ENCODE data around the gene DHX35. TPM values are rescaled to one million over a fixed set of nuclear protein-coding genes. Genes with fewer than 3 reads are reported as not detected.

The DHX35 gene
- polyA plus RNA-seq, 3 donors, result 1.6 to 11.2 (median 2.7) TPM

GRCh38 chr20:38982291-38982690, 20.1 kb downstream of the DHX35 start:
- peak overlapping the region in 1 of 7 donors; percentile 51 for H3K27ac Mint-ChIP-seq

GRCh38 chr20:38985060-38985459, 22.9 kb downstream of the DHX35 start:
- Mint-ChIP-seq H3K4me1 (peaks cover 9% of the 10 kb centered on the region), H3K27me3 (ENCODE audit: low read depth in 3 of 3) (no peaks in the 10 kb centered on the region), H3K4me3 (no peak overlapping the region), H3K36me3 (peaks cover 56 to 72% of the 10 kb centered on the region in 2 donors), H3K27ac (peak overlapping the region in 1 of 7 donors; percentile 36), H3K9me3 (no peaks in the 10 kb centered on the region)
- no peak overlapping the region for H2AFZ ChIP-seq (ENCODE audit: insufficient read depth, low read depth, low read length, poor library complexity, severe bottlenecking)
- no peaks in the 10 kb centered on the region for H3K79me2 ChIP-seq (ENCODE audit: insufficient read depth, low read length)
- no peaks in the 10 kb centered on the region for H3K4me1 ChIP-seq (ENCODE audit: control insufficient read depth in 1 of 2, insufficient read depth in 2 of 2, low read length in 2 of 2)
- TF ChIP-seq CTCF (IDR thresholded peaks at IDR 0.05), result no peak
- H3K9ac ChIP-seq (ENCODE audit: insufficient read depth, low read length, poor library complexity, severe bottlenecking), result no peak overlapping the region
- H4K20me1 ChIP-seq (ENCODE audit: insufficient read depth, low read length), result peaks cover 4% of the 10 kb centered on the region
- intact Hi-C loops (cut with micrococcal nuclease), result no loop called here
- WGBS (ENCODE audit: insufficient coverage), result 100% methylated on average over 1 of the region's 4 CpGs
- no peak for DNase-seq
- no peak overlapping the region for H3K4me3 ChIP-seq (replicated peaks in 1 of 3; ENCODE audit: low read depth in 2 of 3, low read length in 3 of 3)
- H3K36me3 ChIP-seq (replicated peaks in 1 of 2; ENCODE audit: control insufficient read depth in 1 of 2, insufficient read depth in 2 of 2, low read length in 2 of 2), result peaks cover 37 to 85% of the 10 kb centered on the region in 2 donors
- H3K9me3 ChIP-seq (replicated peaks in 1 of 2; ENCODE audit: control insufficient read depth in 1 of 2, insufficient read depth in 1 of 2, low read length in 2 of 2), result no peaks in the 10 kb centered on the region
- H3K4me2 ChIP-seq (replicated peaks; ENCODE audit: extremely low read depth, low read length, poor library complexity, severe bottlenecking), result no peak overlapping the region
- H3K27me3 ChIP-seq (ENCODE audit: control insufficient read depth in 2 of 2, insufficient read depth in 2 of 2, low read length in 2 of 2), result no peaks in the 10 kb centered on the region
- no peak overlapping the region for H3K27ac ChIP-seq (ENCODE audit: low read depth in 1 of 2, low read length in 2 of 2)

More at GRCh38 chr20:38982291-38982690, 20.1 kb downstream of the DHX35 start:
- no peak for TF ChIP-seq CTCF (IDR thresholded peaks at IDR 0.05)
- Mint-ChIP-seq H3K9me3 (no peaks in the 10 kb centered on the region), H3K4me3 (no peak overlapping the region), H3K4me1 (peaks cover 9% of the 10 kb centered on the region), H3K27me3 (ENCODE audit: low read depth in 3 of 3) (no peaks in the 10 kb centered on the region), H3K36me3 (peaks cover 40 to 52% of the 10 kb centered on the region in 2 donors)
- intact Hi-C loops (cut with micrococcal nuclease), result no loop called here
- H3K36me3 ChIP-seq (replicated peaks in 1 of 2; ENCODE audit: control insufficient read depth in 1 of 2, insufficient read depth in 2 of 2, low read length in 2 of 2), result peaks cover 21 to 78% of the 10 kb centered on the region in 2 donors
- H4K20me1 ChIP-seq (ENCODE audit: insufficient read depth, low read length), result peaks cover 9% of the 10 kb centered on the region
- H3K4me2 ChIP-seq (replicated peaks; ENCODE audit: extremely low read depth, low read length, poor library complexity, severe bottlenecking), result no peak overlapping the region
- no peaks in the 10 kb centered on the region for H3K27me3 ChIP-seq (ENCODE audit: control insufficient read depth in 2 of 2, insufficient read depth in 2 of 2, low read length in 2 of 2)
- no peaks in the 10 kb centered on the region for H3K4me1 ChIP-seq (ENCODE audit: control insufficient read depth in 1 of 2, insufficient read depth in 2 of 2, low read length in 2 of 2)
- peaks cover 3% of the 10 kb centered on the region for H3K79me2 ChIP-seq (ENCODE audit: insufficient read depth, low read length)
- no peak overlapping the region for H3K4me3 ChIP-seq (replicated peaks in 1 of 3; ENCODE audit: low read depth in 2 of 3, low read length in 3 of 3)
- no peak overlapping the region for H3K27ac ChIP-seq (ENCODE audit: low read depth in 1 of 2, low read length in 2 of 2)
- DNase-seq, result no peak
- H3K9me3 ChIP-seq (replicated peaks in 1 of 2; ENCODE audit: control insufficient read depth in 1 of 2, insufficient read depth in 1 of 2, low read length in 2 of 2), result no peaks in the 10 kb centered on the region
- H2AFZ ChIP-seq (ENCODE audit: insufficient read depth, low read depth, low read length, poor library complexity, severe bottlenecking), result no peak overlapping the region
- WGBS (ENCODE audit: insufficient coverage), result no CpG with 5 or more reads among the region's 1 CpG
- no peak overlapping the region for H3K9ac ChIP-seq (ENCODE audit: insufficient read depth, low read length, poor library complexity, severe bottlenecking)

All from CD14-positive monocyte (primary cell).